Measurements from ENCODE around the gene ACO2. TPM values are rescaled to one million over a fixed set of nuclear protein-coding genes. Genes with fewer than 3 reads are reported as not detected.

Gene ACO2
- total RNA-seq, 1 experiment from 2014 or later: 72.0 TPM

GRCh38 chr22:41517172-41518047, 48.5 kb downstream of the ACO2 start:
- peak; percentile 47 for DNase-seq (ENCODE audit: extremely low read depth, low read depth)

GRCh38 chr22:41518048-41518347, 49.1 kb downstream of the ACO2 start:
- no peak for DNase-seq (ENCODE audit: extremely low read depth, low read depth)

DNA sequence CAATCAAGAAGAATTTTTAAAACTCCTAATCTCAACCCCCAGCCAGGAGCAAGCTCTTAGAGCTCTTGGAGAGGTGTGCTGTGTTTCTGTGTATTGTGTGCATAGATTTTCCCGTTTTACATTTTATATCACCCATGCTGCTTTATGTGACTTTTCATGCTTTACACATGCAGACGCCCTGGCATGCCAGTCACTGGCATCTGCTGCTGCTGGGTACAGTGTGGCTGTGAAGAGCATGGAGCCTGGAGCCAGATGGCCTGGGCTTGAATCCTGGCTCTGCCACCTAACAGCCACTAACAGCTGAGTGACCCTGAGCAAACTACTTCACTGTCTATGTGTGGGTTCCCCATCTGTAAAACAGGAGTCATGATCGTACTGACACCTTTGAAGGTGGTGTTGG, 52.2 kb downstream of the ACO2 start:
- no peak for DNase-seq (ENCODE audit: extremely low read depth, low read depth)

- DNase-seq (ENCODE audit: extremely low read depth, low read depth): no peak
Observed at GRCh38 chr22:41522813-41523212, 53.9 kb downstream of the ACO2 start.

GRCh38 chr22:41523464-41524221, 54.7 kb downstream of the ACO2 start:
- no peak for DNase-seq (ENCODE audit: extremely low read depth, low read depth)

- no peak for DNase-seq (ENCODE audit: extremely low read depth, low read depth)
Observed at GRCh38 chr22:41524251-41524661, 55.3 kb downstream of the ACO2 start.

DNA sequence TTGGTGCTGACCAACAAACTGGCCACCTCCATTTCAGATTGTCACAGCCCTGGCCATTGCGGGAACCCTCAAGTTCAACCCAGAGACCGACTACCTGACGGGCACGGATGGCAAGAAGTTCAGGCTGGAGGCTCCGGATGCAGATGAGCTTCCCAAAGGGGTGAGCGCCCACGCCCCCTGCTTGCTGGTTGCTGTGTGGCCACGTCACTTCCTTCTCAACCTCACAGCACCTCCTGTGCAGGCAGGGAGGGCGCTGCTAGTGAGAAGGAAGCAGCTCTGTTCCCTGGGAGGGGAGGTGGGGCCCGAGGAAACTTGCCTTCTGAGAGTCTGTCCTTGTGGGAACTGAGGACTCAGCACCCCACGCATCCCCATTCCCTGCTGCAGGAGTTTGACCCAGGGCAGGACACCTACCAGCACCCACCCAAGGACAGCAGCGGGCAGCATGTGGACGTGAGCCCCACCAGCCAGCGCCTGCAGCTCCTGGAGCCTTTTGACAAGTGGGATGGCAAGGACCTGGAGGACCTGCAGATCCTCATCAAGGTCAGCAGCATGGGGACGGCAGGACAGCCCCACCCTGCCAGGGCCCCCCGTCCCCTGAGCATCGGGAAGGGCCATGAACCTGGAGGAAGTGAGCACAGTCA, 56.0 kb downstream of the ACO2 start:
- DNase-seq (ENCODE audit: extremely low read depth, low read depth): no peak

DNA sequence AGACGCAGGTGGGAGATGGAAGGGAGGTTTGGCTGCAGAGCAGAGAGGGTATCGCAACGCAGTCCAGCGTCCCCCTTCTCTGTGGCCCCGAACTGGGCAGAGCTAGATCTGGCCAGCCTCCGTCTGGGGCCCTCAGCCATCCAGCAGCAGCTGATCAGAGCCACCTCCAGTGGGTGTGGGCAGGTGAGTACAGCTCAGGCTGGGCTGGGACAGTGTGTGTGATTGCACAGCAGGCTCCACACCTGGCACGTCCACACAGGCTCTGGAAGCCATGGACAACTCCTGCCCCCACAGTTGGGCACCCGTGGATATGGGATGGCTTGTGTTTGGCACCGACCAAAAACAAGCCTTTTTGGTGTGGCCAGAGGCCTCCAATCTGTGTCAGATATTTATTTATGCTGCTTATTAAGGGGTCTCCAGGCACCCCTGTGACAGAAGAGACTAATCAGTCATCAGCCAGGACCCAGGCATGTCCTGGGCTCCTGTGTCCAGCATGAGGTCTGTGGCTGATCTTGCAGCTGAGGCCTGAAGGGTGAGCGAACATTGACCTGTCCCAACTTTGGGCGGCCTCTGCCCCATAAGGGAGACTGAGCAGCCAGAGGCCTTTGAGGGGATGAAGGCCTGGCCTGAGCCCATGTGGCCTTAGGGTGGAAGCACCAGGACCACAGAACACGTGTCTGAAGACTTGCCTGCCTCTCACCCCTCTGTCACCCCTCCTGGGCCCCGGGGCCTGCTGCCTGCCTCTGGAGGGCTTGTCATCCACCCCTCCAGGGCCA, 56.7 kb downstream of the ACO2 start:
- no peak for DNase-seq (ENCODE audit: extremely low read depth, low read depth)

- DNase-seq (ENCODE audit: extremely low read depth, low read depth): no peak
Observed at GRCh38 chr22:41526226-41526829, 57.4 kb downstream of the ACO2 start.

DNA sequence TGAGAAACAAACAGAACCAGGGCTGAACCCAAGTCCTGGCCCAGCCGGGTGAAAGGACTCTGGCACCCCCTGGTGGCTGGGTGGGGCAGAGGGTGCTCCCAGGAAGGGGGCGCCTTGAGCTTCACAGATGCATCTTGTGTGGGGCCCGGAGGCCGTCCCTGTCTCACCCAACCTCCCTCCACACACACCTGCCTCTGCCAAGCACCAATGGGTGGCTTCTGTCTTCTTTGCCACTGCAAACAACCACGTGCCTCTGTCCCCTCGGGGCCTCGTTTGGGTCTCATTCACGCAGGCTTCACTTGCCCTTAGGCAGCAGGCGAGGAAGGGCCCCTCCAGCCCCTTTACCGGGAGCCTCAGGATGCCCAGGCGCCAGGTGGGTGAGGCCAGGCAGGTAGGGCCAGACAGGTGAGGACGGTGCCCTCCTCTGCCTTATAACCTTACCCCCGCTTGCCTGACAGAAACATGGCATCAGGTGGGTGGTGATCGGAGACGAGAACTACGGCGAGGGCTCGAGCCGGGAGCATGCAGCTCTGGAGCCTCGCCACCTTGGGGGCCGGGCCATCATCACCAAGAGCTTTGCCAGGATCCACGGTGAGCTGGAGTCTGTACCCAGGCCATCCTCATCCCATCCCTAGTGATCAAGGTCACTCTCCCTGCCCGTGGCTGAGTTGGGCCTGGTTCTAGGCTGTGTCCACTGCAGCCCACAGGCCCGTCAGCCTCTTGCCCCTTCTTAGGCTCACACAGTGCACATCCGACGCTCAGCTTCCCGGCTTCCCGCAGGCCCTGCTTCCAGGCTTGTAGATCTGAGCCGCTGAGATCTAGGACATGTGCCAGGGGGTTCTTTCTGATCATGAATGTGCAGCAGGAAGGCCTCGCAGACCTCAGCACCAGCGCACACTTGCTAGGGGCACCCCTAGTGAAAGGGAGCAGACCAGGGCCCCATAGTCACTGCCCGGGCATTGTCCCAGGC, 58.2 kb downstream of the ACO2 start:
- DNase-seq (ENCODE audit: extremely low read depth, low read depth): peak; percentile 21

DNA sequence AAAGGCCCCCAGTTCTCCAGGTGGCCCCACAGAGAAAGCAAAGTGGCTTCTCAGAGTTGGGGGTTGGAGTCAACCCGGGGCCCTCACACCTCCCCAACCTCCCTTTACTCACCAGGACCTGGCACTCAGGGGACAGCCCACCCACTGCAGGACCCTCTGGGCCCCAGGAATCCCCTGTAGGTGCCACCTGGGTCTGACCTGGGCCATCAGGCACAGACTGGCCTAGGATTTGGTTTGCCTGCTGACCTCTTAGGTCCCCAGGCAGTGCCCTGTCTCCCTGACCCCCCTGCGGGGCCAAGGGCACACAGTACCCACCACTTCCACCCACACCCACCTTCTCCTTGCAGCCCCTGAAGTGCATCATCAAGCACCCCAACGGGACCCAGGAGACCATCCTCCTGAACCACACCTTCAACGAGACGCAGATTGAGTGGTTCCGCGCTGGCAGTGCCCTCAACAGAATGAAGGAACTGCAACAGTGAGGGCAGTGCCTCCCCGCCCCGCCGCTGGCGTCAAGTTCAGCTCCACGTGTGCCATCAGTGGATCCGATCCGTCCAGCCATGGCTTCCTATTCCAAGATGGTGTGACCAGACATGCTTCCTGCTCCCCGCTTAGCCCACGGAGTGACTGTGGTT, 59.3 kb downstream of the ACO2 start:
- no peak for DNase-seq (ENCODE audit: extremely low read depth, low read depth)

GRCh38 chr22:41528938-41529561, 60.1 kb downstream of the ACO2 start:
- no peak for DNase-seq (ENCODE audit: extremely low read depth, low read depth)

DNA sequence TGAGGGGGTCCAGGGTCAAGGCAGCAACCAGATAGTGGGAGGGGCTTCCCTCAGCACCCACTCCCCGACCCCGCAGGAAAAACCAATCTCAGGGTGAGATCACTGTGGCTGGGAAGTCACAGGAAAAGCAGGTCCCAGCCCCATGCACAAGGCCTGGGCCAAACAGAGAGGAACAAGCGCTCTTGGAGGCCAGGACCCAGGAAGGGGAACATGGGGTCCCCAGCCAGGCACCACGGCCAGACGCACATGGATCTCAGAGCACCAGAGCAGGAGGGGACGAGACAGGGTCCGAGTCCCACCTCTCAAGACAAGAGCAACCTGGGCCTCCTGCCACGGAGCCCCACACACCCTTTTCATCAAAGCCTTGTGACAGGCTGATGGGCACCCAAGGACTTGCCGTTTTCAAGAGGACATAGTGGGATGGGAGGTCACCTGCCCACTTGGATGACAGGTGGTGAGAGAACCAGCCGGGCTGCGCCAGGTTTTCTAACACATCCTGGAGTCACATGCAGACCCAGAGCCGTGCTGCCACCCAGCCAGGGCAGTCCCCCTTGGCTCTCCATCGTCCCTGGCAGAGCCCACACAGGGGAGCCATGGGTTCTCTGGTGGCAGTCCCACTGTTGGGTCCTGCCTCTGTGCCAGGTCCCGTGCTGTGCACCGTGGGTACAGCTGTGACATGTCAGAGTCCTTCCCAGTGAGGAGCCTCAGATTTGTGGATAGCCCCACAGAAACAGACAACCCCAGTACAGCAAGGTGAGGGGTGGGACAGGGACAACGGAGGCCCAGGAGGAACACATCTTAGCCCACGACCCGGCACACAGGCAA, 62.2 kb downstream of the ACO2 start:
- no peak for DNase-seq (ENCODE audit: extremely low read depth, low read depth)

DNA sequence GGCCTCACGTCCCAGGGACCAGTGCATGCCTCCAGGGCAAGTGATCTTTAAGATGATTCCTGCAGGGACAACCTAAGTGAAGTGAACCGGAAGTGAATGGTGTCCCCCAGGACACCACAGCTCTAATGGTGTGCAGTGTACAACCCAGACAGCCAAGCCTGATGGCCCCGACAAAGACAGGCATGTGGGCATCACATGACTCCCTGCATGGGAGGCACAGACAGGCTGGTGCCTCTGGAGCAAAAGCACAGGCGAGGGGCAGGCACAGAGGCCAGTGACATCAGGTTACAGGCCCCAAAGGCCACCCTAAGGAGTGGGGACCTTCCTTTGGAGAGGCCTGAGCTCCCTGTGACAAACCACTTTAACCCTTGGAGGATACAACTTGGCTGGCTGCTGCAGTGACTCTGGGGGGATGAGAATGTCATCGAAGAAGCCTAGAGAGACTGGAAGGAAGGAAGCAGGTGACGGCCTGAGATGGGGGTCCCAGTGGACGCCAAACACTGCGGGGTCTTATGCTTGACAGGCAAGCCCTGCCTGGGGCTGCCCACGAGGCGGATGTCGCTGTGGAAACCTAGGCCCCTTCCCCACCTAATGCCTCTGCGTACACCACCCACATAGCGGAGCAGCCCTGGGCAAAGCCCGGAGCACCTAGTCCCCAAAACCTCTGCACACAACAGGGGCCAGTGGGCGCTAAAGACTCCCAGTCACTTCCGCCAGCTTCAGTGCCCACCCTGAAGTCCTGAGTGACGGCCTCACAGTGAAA, 63.0 kb downstream of the ACO2 start:
- no peak for DNase-seq (ENCODE audit: extremely low read depth, low read depth)

- peak; percentile 57 for DNase-seq (ENCODE audit: extremely low read depth, low read depth)
Observed at GRCh38 chr22:41532908-41533825, 64.2 kb downstream of the ACO2 start.

DNA sequence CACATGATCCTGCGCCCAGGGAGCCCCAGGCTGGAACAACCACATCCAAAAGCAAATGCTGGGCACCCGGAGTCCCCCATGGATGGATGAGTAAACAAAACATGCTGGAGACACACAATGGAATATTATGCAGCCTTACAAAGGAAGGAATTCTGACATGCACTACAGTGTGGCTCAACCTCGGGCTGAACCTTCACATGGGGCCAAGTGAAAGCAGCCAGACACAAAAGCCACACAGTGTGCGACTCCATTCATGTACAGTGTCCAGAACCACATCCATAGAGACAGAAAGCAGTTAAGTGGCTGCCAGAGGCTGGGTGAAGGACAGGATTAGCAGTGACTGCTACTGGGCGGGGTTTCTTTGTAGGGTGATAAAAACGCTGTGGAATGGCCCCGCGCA, 65.3 kb downstream of the ACO2 start:
- DNase-seq (ENCODE audit: extremely low read depth, low read depth): no peak
